Measurements from ENCODE around the gene MPEG1.

Gene MPEG1

DNA sequence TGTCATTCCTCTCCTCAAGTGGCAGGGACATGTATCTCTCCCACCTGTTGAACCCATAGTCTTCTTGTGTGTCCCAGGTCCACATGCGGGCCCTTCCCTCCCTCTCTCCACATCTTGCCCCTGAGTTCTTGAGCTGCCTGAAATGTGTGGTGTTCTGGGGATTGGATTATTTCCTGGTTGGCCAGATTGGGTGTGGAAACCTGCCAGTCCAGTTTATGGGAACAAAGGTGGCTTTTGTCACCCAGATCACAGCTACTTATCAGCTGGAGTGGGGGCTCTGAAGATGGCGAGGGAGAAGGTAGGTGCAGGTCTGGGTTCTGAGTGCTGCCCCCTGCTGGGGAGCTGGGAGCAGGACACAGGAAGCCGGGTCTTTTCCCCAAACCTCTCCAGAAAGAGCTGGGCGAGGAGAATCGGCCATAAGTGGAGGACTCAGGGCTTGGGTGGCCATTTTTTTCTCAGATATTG, 26.6 kb downstream of the MPEG1 start:
- no peaks in the 10 kb centered on the region for H3F3A ChIP-seq (ENCODE audit: low read depth)
- H3K4me2 ChIP-seq (ENCODE audit: low read depth, low read length, poor library complexity, severe bottlenecking): no peak overlapping the region
- no peaks in the 10 kb centered on the region for H3K4me1 ChIP-seq (ENCODE audit: insufficient read depth, low read length, poor library complexity, severe bottlenecking)
- H3K4me3 ChIP-seq (ENCODE audit: low read length, poor library complexity, severe bottlenecking): no peak overlapping the region
- no peaks in the 10 kb centered on the region for H3K27me3 ChIP-seq (ENCODE audit: insufficient read depth, low read length, poor library complexity, severe bottlenecking)
- H2AFZ ChIP-seq (ENCODE audit: low read length): peak overlapping the region; percentile 17; the same call in 1 of the 2 replicates
- H3K9me3 ChIP-seq (ENCODE audit: insufficient read depth, low read depth, low read length): no peaks in the 10 kb centered on the region
- H4K20me1 ChIP-seq (ENCODE audit: insufficient read depth, low read length, poor library complexity, severe bottlenecking): no peaks in the 10 kb centered on the region
- no peaks in the 10 kb centered on the region for H3K79me2 ChIP-seq (ENCODE audit: insufficient read depth, low read length)
- 0 out of 2 replicates have a peak, but pooled peaks cover 3% of the 10 kb centered on the region for H3K36me3 ChIP-seq (ENCODE audit: insufficient read depth, low read length)
- H3K9me2 ChIP-seq (replicated peaks; ENCODE audit: low read depth, low read length): no peaks in the 10 kb centered on the region
- no peak for TF ChIP-seq EZH2phosphoT487 (IDR thresholded peaks at IDR 0.05; ENCODE audit: borderline replicate concordance)
- peak; percentile 90 for TF ChIP-seq CTCF (conservative IDR thresholded peaks at IDR 0.05; ENCODE audit: low read length)
- H3K9ac ChIP-seq (ENCODE audit: low read depth, low read length, poor library complexity, severe bottlenecking): no peak overlapping the region

- Histone ChIP-seq H3K36me3 (ENCODE audit: insufficient read depth, low read length) (0 out of 2 replicates have a peak, but pooled peaks cover 3% of the 10 kb centered on the region), H3K9me2 (replicated peaks; ENCODE audit: low read depth, low read length) (no peaks in the 10 kb centered on the region), H3K9ac (ENCODE audit: low read depth, low read length, poor library complexity, severe bottlenecking) (no peak overlapping the region), H3K27me3 (ENCODE audit: insufficient read depth, low read length, poor library complexity, severe bottlenecking) (no peaks in the 10 kb centered on the region), H3F3A (ENCODE audit: low read depth) (no peaks in the 10 kb centered on the region), H3K79me2 (ENCODE audit: insufficient read depth, low read length) (no peaks in the 10 kb centered on the region), H4K20me1 (ENCODE audit: insufficient read depth, low read length, poor library complexity, severe bottlenecking) (no peaks in the 10 kb centered on the region), H3K4me3 (ENCODE audit: low read length, poor library complexity, severe bottlenecking) (no peak overlapping the region), H3K4me1 (ENCODE audit: insufficient read depth, low read length, poor library complexity, severe bottlenecking) (no peaks in the 10 kb centered on the region), H3K4me2 (ENCODE audit: low read depth, low read length, poor library complexity, severe bottlenecking) (no peak overlapping the region), H3K9me3 (ENCODE audit: insufficient read depth, low read depth, low read length) (no peaks in the 10 kb centered on the region), H2AFZ (ENCODE audit: low read length) (no peak overlapping the region)
- TF ChIP-seq CTCF (conservative IDR thresholded peaks at IDR 0.05; ENCODE audit: low read length): no peak
- no peak for TF ChIP-seq EZH2phosphoT487 (IDR thresholded peaks at IDR 0.05; ENCODE audit: borderline replicate concordance)
Measured at GRCh38 chr11:59185386-59185945, 27.3 kb downstream of the MPEG1 start.

- H3K79me2 ChIP-seq (ENCODE audit: insufficient read depth, low read length): no peaks in the 10 kb centered on the region
Measured at GRCh38 chr11:59184691-59185339, 27.9 kb downstream of the MPEG1 start.

More at GRCh38 chr11:59184691-59185339, 27.9 kb downstream of the MPEG1 start:
- no peaks in the 10 kb centered on the region for H3K9me2 ChIP-seq (replicated peaks; ENCODE audit: low read depth, low read length)
- 0 out of 2 replicates have a peak, but pooled peaks cover 3% of the 10 kb centered on the region for H3K36me3 ChIP-seq (ENCODE audit: insufficient read depth, low read length)
- H3K9ac ChIP-seq (ENCODE audit: low read depth, low read length, poor library complexity, severe bottlenecking): no peak overlapping the region
- H3K4me3 ChIP-seq (ENCODE audit: low read length, poor library complexity, severe bottlenecking): no peak overlapping the region
- no peaks in the 10 kb centered on the region; the same call in 1 of the 2 replicates for H3K9me3 ChIP-seq (ENCODE audit: insufficient read depth, low read depth, low read length)
- H3F3A ChIP-seq (ENCODE audit: low read depth): no peaks in the 10 kb centered on the region
- no peaks in the 10 kb centered on the region for H3K4me1 ChIP-seq (ENCODE audit: insufficient read depth, low read length, poor library complexity, severe bottlenecking)
- no peak overlapping the region for H3K4me2 ChIP-seq (ENCODE audit: low read depth, low read length, poor library complexity, severe bottlenecking)
- H3K27me3 ChIP-seq (ENCODE audit: insufficient read depth, low read length, poor library complexity, severe bottlenecking): no peaks in the 10 kb centered on the region
- H2AFZ ChIP-seq (ENCODE audit: low read length): no peak overlapping the region
- TF ChIP-seq EZH2phosphoT487 (IDR thresholded peaks at IDR 0.05; ENCODE audit: borderline replicate concordance): no peak
- TF ChIP-seq CTCF (conservative IDR thresholded peaks at IDR 0.05; ENCODE audit: low read length): no peak
- no peaks in the 10 kb centered on the region for H4K20me1 ChIP-seq (ENCODE audit: insufficient read depth, low read length, poor library complexity, severe bottlenecking)
